Measurements from ENCODE around the gene LRRC8B. TPM values are rescaled to one million over a fixed set of nuclear protein-coding genes. Genes with fewer than 3 reads are reported as not detected.

The LRRC8B gene
- total RNA-seq, 4 donors from 2014 or later, result 27.1 to 48.0 (median 35.1) TPM

- no peak for DNase-seq (ENCODE audit: low spot score in 2 of 2)
- Histone ChIP-seq H3K4me3 (no peak overlapping the region), H3K4me1 (peaks cover 0 to 71% (median 33%) of the 10 kb centered on the region in 4 donors), H3K36me3 (no peaks in the 10 kb centered on the region), H3K27me3 (no peaks in the 10 kb centered on the region), H3K9me3 (no peaks in the 10 kb centered on the region), H3K27ac (peak overlapping the region in 3 of 4 donors; percentile 36 to 78 (median 63))
- TF ChIP-seq POLR2A (IDR thresholded peaks at IDR 0.05) (no peak), EP300 (IDR thresholded peaks at IDR 0.05) (no peak), CTCF (IDR thresholded peaks at IDR 0.05) (no peak)
These were observed 22.4 kb downstream of the LRRC8B start for GRCh38 chr1:89546934-89547562.

- H3K27ac ChIP-seq, result peak overlapping the region in 2 of 4 donors; percentile 63 to 78
- no peak overlapping the region for H3K4me3 ChIP-seq
- H3K4me1 ChIP-seq, result peaks cover 0 to 77% (median 38%) of the 10 kb centered on the region in 4 donors
- no peaks in the 10 kb centered on the region for H3K36me3 ChIP-seq
- 21 to 31% methylated on average over 2 of the region's 2 CpGs for WGBS, 2 donors
- peak in 1 of 2 donors; percentile 62 for TF ChIP-seq EP300 (IDR thresholded peaks at IDR 0.05)
- TF ChIP-seq CTCF (IDR thresholded peaks at IDR 0.05), result no peak
- TF ChIP-seq POLR2A (IDR thresholded peaks at IDR 0.05), result no peak
- no peaks in the 10 kb centered on the region for H3K27me3 ChIP-seq
- no peak for DNase-seq (ENCODE audit: low spot score in 2 of 2)
- H3K9me3 ChIP-seq, result no peaks in the 10 kb centered on the region
These were observed 23.0 kb downstream of the LRRC8B start for GRCh38 chr1:89547563-89548116.

- TF ChIP-seq EP300 (IDR thresholded peaks at IDR 0.05) (no peak), CTCF (IDR thresholded peaks at IDR 0.05) (no peak), POLR2A (IDR thresholded peaks at IDR 0.05) (no peak)
- H3K36me3 ChIP-seq, result no peaks in the 10 kb centered on the region
- H3K27ac ChIP-seq, result peak overlapping the region in 2 of 4 donors; percentile 63 to 78
- peaks cover 0 to 84% (median 43%) of the 10 kb centered on the region in 4 donors for H3K4me1 ChIP-seq
- 79 to 80% methylated on average over 2 of the region's 2 CpGs for WGBS, 2 donors
- no peak overlapping the region for H3K4me3 ChIP-seq
- no peak for DNase-seq (ENCODE audit: low spot score in 2 of 2)
- H3K9me3 ChIP-seq, result no peaks in the 10 kb centered on the region
- no peaks in the 10 kb centered on the region for H3K27me3 ChIP-seq
These were observed 23.7 kb downstream of the LRRC8B start for GRCh38 chr1:89548122-89548857.

- Histone ChIP-seq H3K4me1 (peaks cover 0 to 86% (median 47%) of the 10 kb centered on the region in 4 donors), H3K27ac (peak overlapping the region in 2 of 4 donors; percentile 63 to 78), H3K36me3 (no peaks in the 10 kb centered on the region), H3K4me3 (no peak overlapping the region), H3K9me3 (no peaks in the 10 kb centered on the region), H3K27me3 (no peaks in the 10 kb centered on the region)
- WGBS, 2 donors, result 83 to 87% methylated on average over 5 of the region's 5 CpGs
- TF ChIP-seq CTCF (IDR thresholded peaks at IDR 0.05), result no peak
- no peak for TF ChIP-seq EP300 (IDR thresholded peaks at IDR 0.05)
- no peak for TF ChIP-seq POLR2A (IDR thresholded peaks at IDR 0.05)
- no peak for DNase-seq (ENCODE audit: low spot score in 2 of 2)
These were observed 26.4 kb downstream of the LRRC8B start for GRCh38 chr1:89550995-89551394.
